NCI-H510A (cell line): Measurements from ENCODE around the gene SMOC2.

Experiments
- DNase-seq: peaks from one replicate; lab custom pipeline; 2025; lab: John Stamatoyannopoulos, UW

SMOC2 gene

GRCh38 chr6:168440520-168441433 lies at the start of gene SMOC2:
TSS of gene SMOC2 (plus strand) at chr6:168441184. CDS start at chr6:168441371, 187 bp downstream.
- DNase-seq, result peak; percentile 37

- DNase-seq, result no peak
Measured at GRCh38 chr6:168393126-168393870, 47.7 kb upstream of the SMOC2 start.

GRCh38 chr6:168394606-168395005 lies 46.4 kb upstream of the SMOC2 start:
- no peak for DNase-seq

GRCh38 chr6:168395983-168396382 lies 45.0 kb upstream of the SMOC2 start:
- no peak for DNase-seq

- DNase-seq, result no peak
Measured at GRCh38 chr6:168396561-168396960, 44.4 kb upstream of the SMOC2 start.

GRCh38 chr6:168397012-168397411 lies 44.0 kb upstream of the SMOC2 start:
- DNase-seq, result no peak

- no peak for DNase-seq
Measured at GRCh38 chr6:168400037-168400436, 40.9 kb upstream of the SMOC2 start.

- DNase-seq, result no peak
Measured at GRCh38 chr6:168403370-168404005, 37.5 kb upstream of the SMOC2 start.

GRCh38 chr6:168404560-168404959 lies 36.4 kb upstream of the SMOC2 start:
- no peak for DNase-seq

- DNase-seq, result no peak
Measured at GRCh38 chr6:168407842-168408241, 33.1 kb upstream of the SMOC2 start.

GRCh38 chr6:168408504-168409136 lies 32.4 kb upstream of the SMOC2 start:
- no peak for DNase-seq

GRCh38 chr6:168410035-168410434 lies 30.9 kb upstream of the SMOC2 start:
- no peak for DNase-seq

GRCh38 chr6:168410554-168411011 lies 30.4 kb upstream of the SMOC2 start:
- no peak for DNase-seq

- no peak for DNase-seq
Measured at GRCh38 chr6:168411130-168411529, 29.9 kb upstream of the SMOC2 start.

- no peak for DNase-seq
Measured at GRCh38 chr6:168411793-168412192, 29.2 kb upstream of the SMOC2 start.

- DNase-seq, result no peak
Measured at GRCh38 chr6:168412456-168412855, 28.5 kb upstream of the SMOC2 start.

- no peak for DNase-seq
Measured at GRCh38 chr6:168413018-168413720, 27.8 kb upstream of the SMOC2 start.

GRCh38 chr6:168413856-168414255 lies 27.1 kb upstream of the SMOC2 start:
- no peak for DNase-seq

GRCh38 chr6:168414336-168415097 lies 26.5 kb upstream of the SMOC2 start:
- DNase-seq, result no peak
